ENCODE data around the gene UBE2G2.

The UBE2G2 gene

DNA sequence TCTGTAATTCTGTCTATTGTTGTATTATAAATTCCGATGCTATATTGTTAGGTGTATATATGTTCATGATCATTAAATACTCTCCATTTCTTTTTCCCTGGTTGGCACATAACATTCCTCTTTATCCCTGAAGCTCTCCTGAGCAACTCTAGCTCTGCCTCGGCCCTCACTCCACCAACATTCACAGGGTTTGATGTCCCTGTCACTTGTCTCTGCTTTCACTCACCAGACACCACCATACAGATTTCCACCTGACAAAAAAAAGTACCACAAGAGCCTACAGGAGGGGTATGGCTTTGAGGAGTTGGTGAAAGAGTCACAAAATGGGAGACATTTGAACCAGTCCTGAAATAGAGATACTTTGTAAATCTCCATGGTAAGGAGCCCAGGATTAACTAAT lies 81.5 kb downstream of the UBE2G2 start:
- DNase-seq (ENCODE audit: extremely low read depth, low read depth): no peak

More for the DNA sequence above, 81.5 kb downstream of the UBE2G2 start:
- no peak for TF ChIP-seq CTCF (IDR thresholded peaks at IDR 0.05; ENCODE audit: low read depth, low read length)

Data from AG09319 (cell line).